HEK293 (cell line): Measurements from ENCODE around the gene MED13L.

Experiments used
- CTCF ChIP-seq: fragments of 450-650 bp; formaldehyde crosslinking; IDR thresholded peaks from 2 replicates; pipeline ENCODE4 v1.5.1; 2016; ENCODE audit warnings: missing biosample characterization, missing genetic modification characterization
- ZBTB10 ChIP-seq: fragments of 450-650 bp; formaldehyde crosslinking; IDR thresholded peaks from 2 replicates; pipeline ENCODE4 v1.5.1; 2016; ENCODE audit warnings: missing biosample characterization, missing genetic modification characterization
- ZNF114 ChIP-seq: fragments of 450-650 bp; formaldehyde crosslinking; IDR thresholded peaks from 2 replicates; pipeline ENCODE4 v1.5.0; 2017; ENCODE audit warnings: missing biosample characterization, missing genetic modification characterization
- ZNF48 ChIP-seq: fragments of 450-650 bp; formaldehyde crosslinking; IDR thresholded peaks from 2 replicates; pipeline ENCODE4 v1.5.1; 2016; ENCODE audit warnings: missing biosample characterization, missing genetic modification characterization
- ZNF580 ChIP-seq: fragments of 450-650 bp; formaldehyde crosslinking; IDR thresholded peaks from 2 replicates; pipeline ENCODE4 v1.5.1; 2016; ENCODE audit warnings: missing biosample characterization, missing genetic modification characterization
- ZNF701 ChIP-seq: fragments of 450-650 bp; formaldehyde crosslinking; IDR thresholded peaks from 2 replicates; pipeline ENCODE4 v1.5.1; 2016; ENCODE audit warnings: missing biosample characterization, missing genetic modification characterization

GRCh38 chr12:115916910-115917668 lies 360.4 kb downstream of the MED13L start:
- TF ChIP-seq ZNF114 (tag by site-specific recombination) (no peak), CTCF (tag by site-specific recombination) (peak; percentile 93), ZBTB10 (tag by site-specific recombination) (no peak), ZNF48 (no peak), ZNF701 (tag by site-specific recombination) (no peak), ZNF580 (tag by site-specific recombination) (no peak)
